H1 (cell line): ENCODE measurements around the gene GABBR1. TPM values are rescaled to one million over a fixed set of nuclear protein-coding genes. Genes with fewer than 3 reads are reported as not detected.

Experiments
- CTCF ChIA-PET: fragments of 300-600 bp; sonication (Branson Sonifier 250); formaldehyde crosslinking; loops from one replicate; lab custom pipeline; 2021; ENCODE audit not compliant: partially characterized antibody; lab: Charles Lee
- POLR2A ChIA-PET: fragments of 300-600 bp; sonication (Branson Sonifier 250); formaldehyde crosslinking; loops from one replicate; lab custom pipeline; 2021; ENCODE audit warnings: inconsistent platforms; ENCODE audit not compliant: partially characterized antibody; lab: Charles Lee
- DNase-seq, 2 experiments: peaks; one replicate each; pipeline versions ENCODE4 v3.0.0 to v3.0.0-alpha.2; 2010 to 2022; ENCODE audit warnings: low spot score in 2 of 2, low read depth in 1 of 2, mixed read lengths in 1 of 2
- FAIRE-seq: peaks from 2 replicates; lab custom pipeline; 2011; peaks lifted over from hg19 to GRCh38; lab: Jason Lieb, UNC
- H2AFZ ChIP-seq: 2 replicates; pipeline ENCODE4 v1.8.1; 2012; ENCODE audit warnings: low read length, inconsistent platforms
- H2AK5ac ChIP-seq: 2 replicates; pipeline ENCODE4 v1.6.1; 2013; ENCODE audit warnings: low read depth, low read length
- H2BK120ac ChIP-seq: replicated peaks from 2 replicates; pipeline ENCODE3; 2013; ENCODE audit warnings: low read depth, low read length, inconsistent platforms
- H2BK12ac ChIP-seq: 2 replicates; pipeline ENCODE4 v1.6.1; 2013; ENCODE audit warnings: low read depth, low read length
- H2BK15ac ChIP-seq: 2 replicates; pipeline ENCODE4 v1.6.1; 2013; ENCODE audit warnings: low read length
- H2BK20ac ChIP-seq: 2 replicates; pipeline ENCODE4 v1.6.1; 2013; ENCODE audit warnings: low read length
- H2BK5ac ChIP-seq: 2 replicates; pipeline ENCODE4 v1.6.1; 2013; ENCODE audit warnings: low read depth, low read length
- H3K14ac ChIP-seq: 2 replicates; pipeline ENCODE4 v1.6.1; 2013; ENCODE audit warnings: inconsistent platforms; ENCODE audit not compliant: insufficient read length
- H3K18ac ChIP-seq: 2 replicates; pipeline ENCODE4 v1.6.1; 2013; ENCODE audit warnings: low read length; ENCODE audit errors: extremely low read depth
- H3K23ac ChIP-seq: 2 replicates; pipeline ENCODE4 v1.6.1; 2013; ENCODE audit warnings: inconsistent platforms; ENCODE audit not compliant: insufficient read length
- H3K23me2 ChIP-seq: 2 replicates; pipeline ENCODE4 v1.6.1; 2013; ENCODE audit warnings: low read depth, low read length
- H3K27ac ChIP-seq: 2 replicates; pipeline ENCODE4 v1.6.1; 2011; ENCODE audit warnings: low read depth, low read length, inconsistent platforms
- H3K27me3 ChIP-seq, 4 experiments: replicated peaks in 1 of 4; 1 replicate in 1 of 4; 2 replicates in 3 of 4; pipeline versions ENCODE4 v1.6.1 to v1.8.1; 2011 to 2013; ENCODE audit warnings: low read length in 3 of 4, mild to moderate bottlenecking in 3 of 4, inconsistent platforms in 2 of 4, mixed read lengths in 2 of 4, moderate library complexity in 1 of 4; ENCODE audit not compliant: control insufficient read depth in 3 of 4, insufficient read depth in 3 of 4; ENCODE audit errors: extremely low read depth in 1 of 4
- H3K36me3 ChIP-seq, 4 experiments: 2 replicates each; pipeline versions ENCODE4 v1.6.1 to v1.8.1; 2011 to 2013; ENCODE audit warnings: mild to moderate bottlenecking in 4 of 4, low read length in 3 of 4, moderate library complexity in 2 of 4, control low read depth in 1 of 4, inconsistent platforms in 1 of 4; ENCODE audit not compliant: insufficient read depth in 4 of 4, control insufficient read depth in 2 of 4
- H3K4ac ChIP-seq: replicated peaks from 2 replicates; pipeline ENCODE3; 2013; ENCODE audit warnings: low read length, low read depth, mixed read lengths, inconsistent platforms; ENCODE audit not compliant: insufficient read length
- H3K4me1 ChIP-seq, 4 experiments: replicated peaks in 1 of 4; 1 replicate in 1 of 4; 2 replicates in 3 of 4; pipeline versions ENCODE4 v1.6.1 to v1.8.1; 2011 to 2013; ENCODE audit warnings: low read length in 3 of 4, inconsistent platforms in 2 of 4, mixed read lengths in 1 of 4; ENCODE audit not compliant: insufficient read depth in 4 of 4, control insufficient read depth in 3 of 4
- H3K4me2 ChIP-seq, 2 experiments: 2 replicates each; pipeline versions ENCODE4 v1.6.1 to v1.8.1; 2011 to 2013; ENCODE audit warnings: low read depth in 2 of 2, low read length in 2 of 2, control low read depth in 1 of 2, inconsistent platforms in 1 of 2, mild to moderate bottlenecking in 1 of 2; ENCODE audit not compliant: insufficient read depth in 1 of 2
- H3K4me3 ChIP-seq, 4 experiments: fragments of 200-600, 300-600 bp in 1 of 4; sonication (generic), shearing (Covaris generic), sonication (Bioruptor Twin) in 1 of 4; 2 replicates each; pipeline versions ENCODE4 v1.5.1 to v1.8.1; 2011 to 2016; ENCODE audit warnings: low read length in 4 of 4, low read depth in 3 of 4, control low read depth in 2 of 4, inconsistent platforms in 2 of 4, mild to moderate bottlenecking in 2 of 4, mixed read lengths in 1 of 4, moderate library complexity in 1 of 4; ENCODE audit not compliant: insufficient read depth in 2 of 4; ENCODE audit errors: extremely low read depth in 1 of 4
- H3K56ac ChIP-seq: replicated peaks from 2 replicates; pipeline ENCODE3; 2013; ENCODE audit warnings: low read depth, mild to moderate bottlenecking, mixed read lengths, low read length, inconsistent platforms; ENCODE audit not compliant: insufficient read length
- H3K79me1 ChIP-seq: 2 replicates; pipeline ENCODE4 v1.6.1; 2013; ENCODE audit warnings: low read depth, low read length, control low read depth
- H3K79me2 ChIP-seq, 2 experiments: 2 replicates each; pipeline versions ENCODE4 v1.6.1 to v1.8.1; 2012 to 2013; ENCODE audit warnings: low read length in 2 of 2, mild to moderate bottlenecking in 2 of 2, inconsistent platforms in 1 of 2; ENCODE audit not compliant: insufficient read depth in 2 of 2, control insufficient read depth in 1 of 2
- H3K9ac ChIP-seq, 4 experiments: replicated peaks in 1 of 4; 1 replicate in 1 of 4; 2 replicates in 3 of 4; pipeline versions ENCODE4 v1.6.1 to v1.8.1; 2011 to 2013; ENCODE audit warnings: low read depth in 3 of 4, low read length in 3 of 4, control low read depth in 2 of 4, mild to moderate bottlenecking in 2 of 4, moderate library complexity in 2 of 4, inconsistent platforms in 1 of 4; ENCODE audit errors: extremely low read depth in 1 of 4
- H3K9me3 ChIP-seq, 2 experiments: 2 replicates each; pipeline versions ENCODE4 v1.6.1 to v1.8.1; 2012 to 2013; ENCODE audit warnings: mild to moderate bottlenecking in 2 of 2, moderate library complexity in 2 of 2, control low read depth in 1 of 2, inconsistent platforms in 1 of 2, low read depth in 1 of 2, low read length in 1 of 2, mixed read lengths in 1 of 2; ENCODE audit not compliant: insufficient read depth in 2 of 2
- H4K20me1 ChIP-seq, 2 experiments: replicated peaks in 1 of 2; 2 replicates each; pipeline versions ENCODE3 to v1.8.1; 2011 to 2013; ENCODE audit warnings: inconsistent platforms in 2 of 2, low read length in 2 of 2, mild to moderate bottlenecking in 1 of 2; ENCODE audit not compliant: insufficient read depth in 2 of 2, control insufficient read depth in 1 of 2
- H4K5ac ChIP-seq: 2 replicates; pipeline ENCODE4 v1.6.1; 2013; ENCODE audit warnings: low read length, low read depth, mixed read lengths, inconsistent platforms; ENCODE audit not compliant: insufficient read length
- H4K8ac ChIP-seq: 2 replicates; pipeline ENCODE4 v1.8.0; 2013; ENCODE audit warnings: mild to moderate bottlenecking, moderate library complexity, low read length, inconsistent platforms; ENCODE audit not compliant: insufficient read depth; ENCODE audit errors: extremely low read depth
- H4K91ac ChIP-seq: replicated peaks from 2 replicates; pipeline ENCODE3; 2013; ENCODE audit warnings: low read length, mixed read lengths, inconsistent platforms; ENCODE audit not compliant: insufficient read length
- CREB1 ChIP-seq: IDR thresholded peaks from 2 replicates; pipeline ENCODE4 v1.6.1; 2012; ENCODE audit warnings: inconsistent platforms
- USF2 ChIP-seq: IDR thresholded peaks from 2 replicates; pipeline ENCODE4 v1.6.1; 2011; ENCODE audit warnings: low read length, improper control_type of control experiment
- WGBS, 2 experiments: shearing (Covaris generic) in 1 of 2; methylation state at CpG; one replicate each; pipeline versions ENCODE4 v1.1.6 to v1.1.7; 2013 to 2015; ENCODE audit warnings: low lambda C conversion rate in 2 of 2, mixed read lengths in 2 of 2, inconsistent platforms in 1 of 2, low coverage in 1 of 2, missing lambda C conversion rate in 1 of 2; ENCODE audit not compliant: insufficient replicate concordance in 2 of 2, insufficient coverage in 1 of 2, insufficient read length in 1 of 2; ENCODE audit errors: extremely low coverage in 1 of 2, missing lambda C conversion rate in 1 of 2; 5-methylcytosine and 5-hydroxymethylcytosine counted together
- polyA plus RNA-seq, 7 experiments: library from polyadenylated mRNA; depleted of rRNA in 3 of 7; stranded (reverse) in 5 of 7; unstranded in 2 of 7; fragments of >200 nt in 5 of 7; fragments of 200-250 nt in 2 of 7; gene quantifications; 1 replicate in 5 of 7; 2 replicates in 1 of 7; 4 replicates in 1 of 7; pipeline versions ENCODE4 v1.2.1 to v1.2.3, GENCODE V29; 2011 to 2013; ENCODE audit warnings: missing spikeins in 2 of 7, mixed read lengths in 2 of 7
- total RNA-seq: library from RNA; stranded (reverse); fragmentation: NEBNext Ultra II Directional; extraction: Animal tissue kit (Norgen Biotek cat#: 25700); gene quantifications from 2 replicates; pipeline ENCODE4 v1.2.1, GENCODE V29; 2021

GABBR1 gene
- total and polyA plus RNA-seq, 2 of the 8 experiments (the other 6 are each of a cell fraction or from before 2014, with no cell fraction given), result 75.9 to 78.3 TPM

GRCh38 chr6:29527564-29527963 lies 105.4 kb downstream of the GABBR1 start:
- no peaks in the 10 kb centered on the region for H3K23me2 ChIP-seq
- CTCF ChIA-PET, result interaction anchor here (0.9 to 1.3 kb wide), 3 partner anchors 12 to 511 kb away, joined by 3 read pairs; no protein-coding TSS in a partner anchor
- WGBS, 2 experiments, result 86% methylated on average over 2 of the region's 2 CpGs; no CpG with 5 or more reads in 1 of the 2 experiments

More at GRCh38 chr6:29527564-29527963, 105.4 kb downstream of the GABBR1 start:
- Histone ChIP-seq H3K9ac (no peak overlapping the region), H2BK5ac (no peak overlapping the region), H3K4ac (no peak overlapping the region), H4K20me1 (no peaks in the 10 kb centered on the region), H3K56ac (no peak overlapping the region), H3K36me3 (no peaks in the 10 kb centered on the region), H3K27ac (no peak overlapping the region), H2AFZ (no peak overlapping the region), H3K4me2 (no peak overlapping the region), H2BK15ac (no peak overlapping the region), H4K8ac (no peak overlapping the region), H2AK5ac (no peak overlapping the region), H3K4me1 (peaks cover 0 to 7% (median 0%) of the 10 kb centered on the region in 4 experiments; a peak in 4 of 7 replicates), H3K79me1 (no peaks in the 10 kb centered on the region), H4K5ac (no peak overlapping the region), H4K91ac (no peak overlapping the region), H3K4me3 (no peak overlapping the region), H3K27me3 (no peaks in the 10 kb centered on the region; a peak in 1 of 7 replicates), H3K79me2 (no peaks in the 10 kb centered on the region), H2BK12ac (no peak overlapping the region), H2BK120ac (no peak overlapping the region), H2BK20ac (no peak overlapping the region), H3K14ac (no peak overlapping the region), H3K18ac (no peak overlapping the region), H3K23ac (no peak overlapping the region), H3K9me3 (peaks cover 7 to 12% of the 10 kb centered on the region in 2 experiments)
- TF ChIP-seq USF2 (no peak), CREB1 (no peak)
- DNase-seq (no peak), FAIRE-seq (no peak)
- POLR2A ChIA-PET, result no interaction called here
